Measurements from ENCODE around the gene KICS2. TPM values are rescaled to one million over a fixed set of nuclear protein-coding genes. Genes with fewer than 3 reads are reported as not detected.

The KICS2 gene
- total and polyA plus RNA-seq, 2 of the 13 experiments (the other 11 are each of a cell fraction or from before 2014, with no cell fraction given): 3.5 to 6.6 TPM

DNA sequence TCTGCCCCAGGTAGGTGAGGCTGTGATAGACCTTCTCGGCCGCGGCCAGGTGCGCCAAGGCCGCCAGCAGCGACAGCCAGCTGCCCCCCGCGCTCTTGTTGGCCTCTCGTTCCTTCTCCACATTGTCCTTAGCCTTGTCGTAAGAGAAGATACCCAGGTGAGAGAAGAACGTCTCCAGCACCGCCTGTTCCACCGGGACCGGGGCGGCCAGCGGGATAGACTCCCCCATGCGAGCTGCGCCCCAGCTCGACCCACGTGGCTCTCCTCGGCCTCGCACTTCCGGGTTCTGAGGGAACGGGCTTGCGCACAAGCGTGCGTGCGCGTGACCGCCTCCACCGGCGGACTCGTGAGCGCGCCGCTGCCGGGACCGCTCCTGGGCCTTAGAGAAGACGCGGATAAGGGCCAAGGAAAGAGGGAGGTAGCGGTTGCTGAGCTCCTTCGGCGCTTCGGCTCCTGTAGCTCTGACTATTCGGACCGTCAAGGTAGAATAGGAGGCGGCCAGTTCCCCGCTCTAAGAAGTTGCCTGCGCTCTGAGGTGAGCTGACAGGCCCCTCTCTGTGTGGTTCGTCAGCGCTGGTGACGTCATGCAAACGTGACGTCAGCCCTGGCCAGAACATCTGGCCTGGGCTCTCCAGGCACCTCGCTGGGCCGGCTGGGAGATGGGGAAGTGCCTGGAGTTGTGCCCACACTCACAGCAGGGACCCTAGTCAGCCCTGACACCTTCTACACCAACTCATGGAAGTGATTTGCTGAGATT lies at the start of gene KICS2 (continued):
- TF ChIP-seq, protein P1, sequence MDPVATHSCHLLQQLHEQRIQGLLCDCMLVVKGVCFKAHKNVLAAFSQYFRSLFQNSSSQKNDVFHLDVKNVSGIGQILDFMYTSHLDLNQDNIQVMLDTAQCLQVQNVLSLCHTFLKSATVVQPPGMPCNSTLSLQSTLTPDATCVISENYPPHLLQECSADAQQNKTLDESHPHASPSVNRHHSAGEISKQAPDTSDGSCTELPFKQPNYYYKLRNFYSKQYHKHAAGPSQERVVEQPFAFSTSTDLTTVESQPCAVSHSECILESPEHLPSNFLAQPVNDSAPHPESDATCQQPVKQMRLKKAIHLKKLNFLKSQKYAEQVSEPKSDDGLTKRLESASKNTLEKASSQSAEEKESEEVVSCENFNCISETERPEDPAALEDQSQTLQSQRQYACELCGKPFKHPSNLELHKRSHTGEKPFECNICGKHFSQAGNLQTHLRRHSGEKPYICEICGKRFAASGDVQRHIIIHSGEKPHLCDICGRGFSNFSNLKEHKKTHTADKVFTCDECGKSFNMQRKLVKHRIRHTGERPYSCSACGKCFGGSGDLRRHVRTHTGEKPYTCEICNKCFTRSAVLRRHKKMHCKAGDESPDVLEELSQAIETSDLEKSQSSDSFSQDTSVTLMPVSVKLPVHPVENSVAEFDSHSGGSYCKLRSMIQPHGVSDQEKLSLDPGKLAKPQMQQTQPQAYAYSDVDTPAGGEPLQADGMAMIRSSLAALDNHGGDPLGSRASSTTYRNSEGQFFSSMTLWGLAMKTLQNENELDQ (CRISPR knock-in tag; IDR thresholded peaks at IDR 0.05; ENCODE audit: borderline replicate concordance): no peak
- TF ChIP-seq PRPF4 (IDR thresholded peaks at IDR 0.05; ENCODE audit: low read depth, low read length, poor library complexity, severe bottlenecking) (no peak), MTF1 (CRISPR knock-in tag; IDR thresholded peaks at IDR 0.05) (no peak), POLR2AphosphoS5 (IDR thresholded peaks at IDR 0.05; ENCODE audit: low read depth, low read length) (peak; percentile 88), TOPORS (CRISPR knock-in tag; IDR thresholded peaks at IDR 0.05) (peak; percentile 93), ZNF253 (CRISPR knock-in tag; IDR thresholded peaks at IDR 0.05; ENCODE audit: borderline replicate concordance) (peak; percentile 95; the same call in 1 of the 2 replicates), HOXA5 (CRISPR knock-in tag; IDR thresholded peaks at IDR 0.05) (peak; percentile 39; the same call in 1 of the 2 replicates), SOX5 (CRISPR knock-in tag; IDR thresholded peaks at IDR 0.05; ENCODE audit: borderline replicate concordance) (0 out of 2 replicates have a peak, but pooled peaks have one; percentile 40), HCFC1 (IDR thresholded peaks at IDR 0.05; ENCODE audit: low read depth, low read length) (no peak; the same call in 1 of the 2 replicates), SSRP1 (CRISPR knock-in tag; IDR thresholded peaks at IDR 0.05) (no peak), RFXANK (CRISPR knock-in tag; IDR thresholded peaks at IDR 0.05) (no peak), FOXO1 (CRISPR knock-in tag; IDR thresholded peaks at IDR 0.05) (peak; percentile 30; the same call in 1 of the 2 replicates), ZFX (CRISPR knock-in tag; IDR thresholded peaks at IDR 0.05; ENCODE audit: low read depth) (peak; percentile 96), ZKSCAN8 (CRISPR knock-in tag; IDR thresholded peaks at IDR 0.05; ENCODE audit: borderline replicate concordance) (peak; percentile 50; the same call in 1 of the 2 replicates), HNRNPLL (IDR thresholded peaks at IDR 0.05; ENCODE audit: low read depth, low read length, poor library complexity, severe bottlenecking) (peak; percentile 60), JUNB (CRISPR knock-in tag; IDR thresholded peaks at IDR 0.05; ENCODE audit: borderline replicate concordance) (no peak), XBP1 (CRISPR knock-in tag; IDR thresholded peaks at IDR 0.05) (no peak), ARNT (IDR thresholded peaks at IDR 0.05) (no peak), ZSCAN31 (CRISPR knock-in tag; IDR thresholded peaks at IDR 0.05; ENCODE audit: low read depth) (no peak), MAFG (CRISPR knock-in tag; IDR thresholded peaks at IDR 0.05) (no peak), ZNF230 (CRISPR knock-in tag; IDR thresholded peaks at IDR 0.05) (peak; percentile 86; the same call in 1 of the 2 replicates), HNRNPH1 (optimal IDR thresholded peaks at IDR 0.05; ENCODE audit: low read depth, low read length) (no peak)
- TF ChIP-seq, protein P2, sequence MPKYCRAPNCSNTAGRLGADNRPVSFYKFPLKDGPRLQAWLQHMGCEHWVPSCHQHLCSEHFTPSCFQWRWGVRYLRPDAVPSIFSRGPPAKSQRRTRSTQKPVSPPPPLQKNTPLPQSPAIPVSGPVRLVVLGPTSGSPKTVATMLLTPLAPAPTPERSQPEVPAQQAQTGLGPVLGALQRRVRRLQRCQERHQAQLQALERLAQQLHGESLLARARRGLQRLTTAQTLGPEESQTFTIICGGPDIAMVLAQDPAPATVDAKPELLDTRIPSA (CRISPR knock-in tag; IDR thresholded peaks at IDR 0.05; ENCODE audit: borderline replicate concordance): peak; percentile 89; the same call in 1 of the 2 replicates
- TF ChIP-seq, protein P3, sequence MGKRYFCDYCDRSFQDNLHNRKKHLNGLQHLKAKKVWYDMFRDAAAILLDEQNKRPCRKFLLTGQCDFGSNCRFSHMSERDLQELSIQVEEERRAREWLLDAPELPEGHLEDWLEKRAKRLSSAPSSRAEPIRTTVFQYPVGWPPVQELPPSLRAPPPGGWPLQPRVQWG (CRISPR knock-in tag; IDR thresholded peaks at IDR 0.05; ENCODE audit: borderline replicate concordance, low read depth): no peak
- TF ChIP-seq, protein P4, sequence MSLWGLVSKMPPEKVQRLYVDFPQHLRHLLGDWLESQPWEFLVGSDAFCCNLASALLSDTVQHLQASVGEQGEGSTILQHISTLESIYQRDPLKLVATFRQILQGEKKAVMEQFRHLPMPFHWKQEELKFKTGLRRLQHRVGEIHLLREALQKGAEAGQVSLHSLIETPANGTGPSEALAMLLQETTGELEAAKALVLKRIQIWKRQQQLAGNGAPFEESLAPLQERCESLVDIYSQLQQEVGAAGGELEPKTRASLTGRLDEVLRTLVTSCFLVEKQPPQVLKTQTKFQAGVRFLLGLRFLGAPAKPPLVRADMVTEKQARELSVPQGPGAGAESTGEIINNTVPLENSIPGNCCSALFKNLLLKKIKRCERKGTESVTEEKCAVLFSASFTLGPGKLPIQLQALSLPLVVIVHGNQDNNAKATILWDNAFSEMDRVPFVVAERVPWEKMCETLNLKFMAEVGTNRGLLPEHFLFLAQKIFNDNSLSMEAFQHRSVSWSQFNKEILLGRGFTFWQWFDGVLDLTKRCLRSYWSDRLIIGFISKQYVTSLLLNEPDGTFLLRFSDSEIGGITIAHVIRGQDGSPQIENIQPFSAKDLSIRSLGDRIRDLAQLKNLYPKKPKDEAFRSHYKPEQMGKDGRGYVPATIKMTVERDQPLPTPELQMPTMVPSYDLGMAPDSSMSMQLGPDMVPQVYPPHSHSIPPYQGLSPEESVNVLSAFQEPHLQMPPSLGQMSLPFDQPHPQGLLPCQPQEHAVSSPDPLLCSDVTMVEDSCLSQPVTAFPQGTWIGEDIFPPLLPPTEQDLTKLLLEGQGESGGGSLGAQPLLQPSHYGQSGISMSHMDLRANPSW (CRISPR knock-in tag; IDR thresholded peaks at IDR 0.05; ENCODE audit: borderline replicate concordance): no peak; the same call in 1 of the 2 replicates
